Glomerular endothelial cell (primary cell): Measurements from ENCODE around the gene BTBD6. TPM values are rescaled to one million over a fixed set of nuclear protein-coding genes. Genes with fewer than 3 reads are reported as not detected.
"Not testable (repeated sequence)": the region's sequence is repeated elsewhere in the genome, so short reads cannot be mapped to it uniquely, and the experiment has no call there.

Experiments
- DNase-seq: peaks from one replicate; pipeline ENCODE4 v3.0.0-alpha.2; 2011; ENCODE audit warnings: low read depth, low spot score; ENCODE audit errors: extremely low read depth
- total RNA-seq: library from RNA; depleted of rRNA; stranded (reverse); fragments of >200 nt; gene quantifications from 2 replicates; pipeline ENCODE4 v1.2.3, GENCODE V29; 2015

BTBD6 gene
- total RNA-seq, 1 donor from 2014 or later, result 64.6 TPM

DNA sequence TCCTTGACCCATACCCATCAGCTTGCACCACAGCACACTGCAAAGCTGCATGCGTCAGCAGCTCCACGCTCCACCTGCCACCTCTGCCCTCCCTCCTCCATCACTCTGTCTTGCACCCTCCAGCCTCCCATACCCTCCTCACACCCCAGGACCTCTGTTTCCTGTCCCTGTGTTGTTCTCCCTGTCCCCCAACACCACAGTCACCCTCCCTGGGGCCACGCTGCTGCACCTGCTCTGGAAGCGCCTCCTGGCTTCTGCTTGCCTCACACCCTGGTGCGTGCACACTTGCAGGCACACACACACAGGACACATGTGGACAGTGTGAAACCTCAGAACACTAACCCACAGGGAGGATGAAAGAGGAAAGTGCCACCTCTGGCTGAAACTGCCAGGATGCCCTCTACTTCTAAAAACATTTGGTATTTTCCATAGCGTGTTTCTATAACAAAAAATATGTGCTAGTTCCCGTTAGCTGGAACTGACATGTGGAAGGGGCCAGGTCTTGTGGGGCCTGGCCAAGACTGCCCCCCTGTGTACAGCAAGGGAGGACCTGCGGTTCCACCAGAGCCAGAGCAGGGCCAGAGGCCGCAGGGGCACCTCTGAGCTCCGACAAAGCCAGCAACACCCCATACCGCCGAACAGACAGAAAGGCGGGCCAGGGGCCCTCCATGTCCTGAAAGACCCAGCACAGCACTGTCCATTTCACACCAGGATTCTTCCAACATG is 42.5 kb downstream of the BTBD6 start:
- no peak for DNase-seq

DNA sequence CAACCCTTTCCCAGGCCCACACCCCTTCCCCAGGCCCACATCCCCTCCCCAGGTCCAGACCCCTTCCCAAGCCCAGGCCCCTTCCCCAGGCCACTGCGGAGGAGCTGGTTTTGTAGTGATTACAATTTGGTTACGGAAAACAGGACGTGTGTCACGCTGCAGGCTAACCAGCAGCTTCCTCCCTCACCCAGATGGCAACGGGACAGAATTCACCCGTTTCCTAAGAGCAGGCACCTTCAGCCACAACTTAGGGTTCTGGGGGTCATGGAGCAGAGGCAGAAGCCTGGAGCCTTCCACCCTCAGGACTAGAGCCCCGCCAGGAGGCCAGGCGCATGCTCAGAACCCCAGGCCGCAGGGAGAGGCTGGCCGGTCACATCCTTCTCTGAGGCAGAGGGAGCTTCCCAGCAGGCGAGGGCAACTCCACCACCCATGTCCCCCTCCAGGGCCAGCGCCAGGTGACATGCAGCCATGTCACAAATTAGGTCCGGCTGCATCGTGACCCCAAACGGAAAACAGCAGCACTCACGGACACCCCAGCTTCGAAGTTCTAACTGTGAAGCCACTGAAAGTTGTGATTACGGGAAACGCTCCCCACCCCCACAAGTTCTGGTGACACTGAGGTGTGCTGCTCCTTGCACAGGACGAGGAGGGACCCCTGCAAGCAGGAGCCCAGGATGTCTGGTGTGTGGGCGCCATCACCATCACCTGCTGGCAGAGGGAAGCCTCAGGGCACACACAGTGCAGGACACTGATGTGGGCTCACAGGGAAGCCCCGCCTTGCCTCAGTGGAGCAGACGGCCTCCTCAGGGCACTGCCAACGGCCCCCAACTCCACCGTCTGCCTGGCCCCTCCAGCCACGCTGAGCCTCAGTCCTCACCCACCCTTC is 44.7 kb downstream of the BTBD6 start:
- DNase-seq, result no peak

DNA sequence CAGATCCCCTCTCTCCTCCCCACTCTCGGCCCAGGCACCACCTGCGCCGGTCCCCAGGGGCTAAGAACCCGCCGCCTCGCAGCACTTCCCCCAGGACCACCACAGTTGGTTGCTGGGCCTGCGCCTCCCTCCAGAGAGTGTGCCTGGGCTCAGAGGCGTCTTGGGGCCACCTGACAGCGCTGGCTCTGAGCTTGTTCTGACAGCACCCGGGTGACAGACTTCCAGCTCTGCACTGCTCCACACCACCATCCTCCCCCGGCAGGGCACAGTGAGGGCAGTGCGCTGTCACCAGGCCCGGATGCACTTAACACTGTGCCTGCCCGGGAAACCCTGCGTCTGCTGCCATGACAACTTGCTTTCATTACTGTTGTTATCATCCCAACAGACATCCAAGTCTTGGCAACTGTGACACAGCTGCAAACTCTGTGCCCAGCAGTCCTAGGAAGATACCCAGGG is 45.8 kb downstream of the BTBD6 start:
- DNase-seq, result peak; percentile 44

DNA sequence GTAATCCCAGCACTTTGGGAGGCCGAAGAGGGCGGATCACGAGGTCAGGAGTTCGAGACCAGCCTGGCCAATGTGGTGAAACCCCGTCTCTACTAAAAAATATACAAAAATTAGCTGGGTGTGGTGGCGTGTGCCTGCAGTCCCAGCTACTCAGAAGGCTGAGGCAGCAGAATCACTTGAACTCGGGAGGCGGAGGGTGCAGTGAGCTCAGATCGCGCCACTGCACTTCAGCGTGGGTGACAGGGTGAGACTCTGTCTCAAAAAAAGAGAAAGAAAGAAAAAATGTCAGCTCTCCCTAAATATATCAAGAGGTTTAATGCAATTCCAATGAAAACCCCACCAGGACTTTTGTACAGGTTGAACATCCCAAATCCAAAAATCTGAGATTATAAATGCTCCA is 49.0 kb downstream of the BTBD6 start:
- DNase-seq, result not testable (repeated sequence)

DNA sequence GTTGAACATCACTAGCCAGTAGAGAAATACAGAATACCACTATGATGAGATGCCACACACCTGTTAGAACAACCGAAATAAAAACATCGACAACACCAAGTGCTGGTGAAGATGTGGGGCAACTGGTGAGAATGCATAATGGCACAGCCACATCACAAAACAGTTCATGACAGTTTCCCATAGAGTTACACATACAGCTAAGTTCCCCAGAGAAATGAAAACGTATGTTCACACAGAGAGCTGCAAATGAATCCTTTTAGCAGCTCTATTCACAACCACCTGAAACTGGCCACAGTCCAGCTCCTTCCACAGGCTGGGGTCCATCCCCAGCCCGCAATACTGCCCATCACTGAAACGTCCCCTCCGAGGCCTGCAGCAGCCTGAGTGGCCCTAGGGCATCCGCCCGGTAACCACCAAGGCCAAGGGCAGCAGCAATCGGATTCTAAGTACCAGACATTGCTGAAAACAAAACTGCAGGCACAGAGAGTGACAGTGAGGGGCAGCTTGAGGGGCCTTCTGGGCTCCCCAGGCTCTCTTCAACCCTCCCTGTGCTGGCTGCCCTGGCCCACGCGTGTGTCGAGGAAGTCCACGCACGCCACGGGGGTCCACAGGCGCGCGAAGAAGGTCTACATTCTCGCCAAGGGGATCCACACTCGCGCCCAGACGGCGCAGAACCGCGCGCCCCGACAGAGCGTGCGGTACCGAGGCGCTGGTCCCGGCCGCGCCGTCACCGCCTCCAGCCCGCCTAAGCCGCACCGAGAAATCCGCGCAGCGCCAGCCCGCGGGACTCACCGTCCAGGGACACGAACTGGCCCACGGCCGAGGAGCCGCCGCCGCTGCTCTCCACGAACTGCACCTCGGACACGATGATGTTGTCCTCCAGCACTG is 51.6 kb downstream of the BTBD6 start:
- no peak for DNase-seq

Other genes starting within 250 kb of the BTBD6 start
- 20.8 and 21.9 TPM in 2 replicates for gene CDCA4, start 227.4 kb upstream of the BTBD6 start, total RNA-seq
- 0.82 TPM in 1 of 2 replicates, not detected in the other for gene GPR132, start 183.1 kb upstream of the BTBD6 start, total RNA-seq
- 59.0 and 123 TPM in 2 replicates for gene JAG2, start 79.8 kb upstream of the BTBD6 start, total RNA-seq
- gene NUDT14, start 67.2 kb upstream of the BTBD6 start, total RNA-seq, result 66.8 and 69.8 TPM in 2 replicates
- gene BRF1, start 52.5 kb downstream of the BTBD6 start, total RNA-seq, result 37.9 and 63.4 TPM in 2 replicates
- gene PACS2, start 66.2 kb downstream of the BTBD6 start, total RNA-seq, result 82.9 and 124 TPM in 2 replicates
- gene TEX22, start 150.0 kb downstream of the BTBD6 start, total RNA-seq, result 0.15 and 0.18 TPM in 2 replicates
- 85.9 and 92.3 TPM in 2 replicates for gene MTA1, start 171.3 kb downstream of the BTBD6 start, total RNA-seq
- 515 and 575 TPM in 2 replicates for gene CRIP2, start 226.3 kb downstream of the BTBD6 start, total RNA-seq
- 2.0 TPM in 1 of 2 replicates, not detected in the other for gene CRIP1, start 238.4 kb downstream of the BTBD6 start, total RNA-seq
- 5.4 and 12.3 TPM in 2 replicates for gene TEDC1, start 242.7 kb downstream of the BTBD6 start, total RNA-seq